HG02970 (cell line): ENCODE data around the gene CD300LF.

Experiments used
- ATAC-seq: cut with Tn5 transposase; IDR thresholded peaks from one replicate; pipeline ENCODE4 v1.9.1; 2021; ENCODE audit warnings: mild to moderate bottlenecking, moderate library complexity, moderate number of reproducible peaks; ENCODE audit not compliant: unreplicated experiment, low FRiP score

The CD300LF gene

DNA sequence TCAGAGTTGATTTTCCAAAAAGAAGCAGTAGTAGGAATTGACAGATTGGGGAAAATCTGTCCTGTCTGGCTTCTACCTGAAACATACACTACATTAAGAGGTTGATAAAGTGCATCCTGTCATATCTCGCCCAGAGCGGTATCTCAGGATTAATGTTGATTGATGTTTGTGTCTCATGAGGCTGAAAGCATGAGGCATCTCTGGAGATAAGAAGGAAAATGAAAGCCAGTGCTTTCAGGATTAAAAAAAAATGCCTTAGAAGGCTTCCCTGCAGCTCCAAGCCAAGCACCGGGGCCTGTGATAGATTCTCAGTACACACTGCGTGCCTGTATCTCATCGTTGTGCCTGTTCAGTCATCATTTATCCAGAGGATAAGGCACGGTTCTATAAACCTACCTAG is 62.8 kb downstream of the CD300LF start:
- no peak for ATAC-seq

DNA sequence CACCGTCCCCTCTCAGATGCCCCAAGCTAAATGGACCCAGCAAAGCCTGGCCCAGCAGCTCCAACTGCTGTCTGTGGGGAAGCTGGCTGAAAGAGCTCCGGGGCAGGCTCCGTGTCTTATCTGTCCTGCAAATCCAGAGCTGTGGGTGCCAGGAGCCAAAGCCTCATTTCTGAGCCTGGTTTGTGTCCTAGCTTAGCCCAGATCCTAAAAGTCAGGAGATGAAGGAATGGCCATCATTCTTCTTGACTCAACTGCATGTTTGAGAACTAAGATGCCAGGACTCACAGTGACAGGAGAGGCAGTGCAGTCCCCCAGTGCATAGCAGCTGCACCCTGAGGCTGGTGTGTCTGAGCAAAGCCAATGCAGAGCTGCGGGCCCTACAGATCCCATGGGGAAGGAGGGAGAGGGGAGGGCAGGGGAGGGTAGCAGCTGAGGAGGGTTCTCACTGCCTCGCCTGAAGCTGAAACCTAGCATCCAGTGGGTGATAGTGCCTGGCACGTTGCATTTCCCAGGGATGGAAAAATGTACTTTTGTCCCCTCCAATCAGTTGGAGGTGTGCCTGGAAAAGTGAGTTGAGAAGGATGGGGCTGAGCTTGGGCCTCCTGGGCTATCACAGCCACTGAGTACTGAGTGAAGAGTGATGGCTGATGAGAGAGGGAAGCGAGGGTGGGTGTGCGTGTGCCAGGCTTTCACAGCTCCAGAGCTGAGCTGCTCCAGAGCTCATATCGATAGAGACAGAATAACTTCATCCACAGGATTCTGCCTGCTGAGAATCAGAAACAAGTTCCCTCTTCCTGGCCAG is 64.7 kb downstream of the CD300LF start:
- ATAC-seq = no peak

DNA sequence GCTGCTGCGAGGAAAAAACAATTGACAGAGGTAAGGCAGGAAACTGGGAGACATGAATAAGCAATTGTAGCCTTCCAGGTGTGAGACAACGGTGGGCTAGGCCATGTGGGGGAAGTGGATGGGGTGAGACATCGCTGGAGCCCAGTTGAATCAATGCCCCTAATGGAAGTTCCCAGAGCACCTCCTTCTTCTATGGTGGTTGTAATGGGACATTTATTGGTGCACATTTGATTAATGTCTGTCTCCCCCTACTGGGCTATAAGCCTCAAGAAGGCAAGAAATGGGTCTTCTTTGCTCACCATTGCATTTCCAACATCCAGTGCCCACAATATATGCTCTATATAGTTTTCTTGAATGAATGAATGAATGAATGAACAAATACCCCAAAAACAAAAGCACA is 66.5 kb downstream of the CD300LF start:
- no peak for ATAC-seq

DNA sequence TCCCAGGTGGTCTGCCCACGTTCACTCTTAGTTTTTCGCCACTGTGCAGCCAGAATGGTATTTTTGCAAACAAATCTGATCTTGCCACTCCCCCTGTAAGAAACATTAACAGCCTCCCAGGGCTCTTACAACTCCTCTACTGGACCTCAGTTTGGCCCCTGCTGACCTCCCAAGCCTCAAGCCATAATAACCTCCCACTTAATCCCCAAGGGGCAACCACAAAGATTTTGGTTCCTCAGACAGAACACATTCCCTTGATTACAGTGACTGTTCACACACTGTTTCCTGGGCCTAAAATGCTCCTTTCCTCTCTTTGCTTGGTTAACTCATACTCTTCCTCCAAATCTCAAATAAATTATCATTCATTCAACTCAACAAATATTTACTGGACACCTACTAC is 67.7 kb downstream of the CD300LF start:
- no peak for ATAC-seq

DNA sequence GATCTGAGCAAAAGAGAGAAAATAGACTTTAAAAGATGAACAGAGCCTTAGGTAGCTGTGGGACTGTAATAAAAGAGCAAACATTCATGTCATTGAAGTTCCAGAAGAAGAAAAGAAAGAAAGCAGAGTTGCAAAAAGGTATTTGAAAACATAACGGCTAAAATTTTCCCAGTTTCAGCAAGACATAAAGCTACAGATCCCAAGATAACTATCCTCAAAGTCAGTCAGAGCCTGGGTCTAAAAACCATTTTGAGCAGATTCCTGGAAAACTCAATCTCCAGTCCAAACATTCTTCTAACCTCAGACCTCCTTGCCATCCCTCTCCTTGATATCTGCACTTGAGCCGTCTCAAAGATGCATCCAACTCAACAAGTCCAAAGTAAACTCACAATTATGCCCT is 68.3 kb downstream of the CD300LF start:
- ATAC-seq = no peak
